GM15510 (cell line): ENCODE data around the gene ADAT2.

Experiments
- POLR2A ChIP-seq: IDR thresholded peaks from 3 replicates; pipeline ENCODE4 v1.6.1; 2011; ENCODE audit warnings: borderline replicate concordance; ENCODE audit not compliant: insufficient read length; ENCODE audit errors: extremely low read depth

Gene ADAT2

GRCh38 chr6:143449082-143449713 lies 1.3 kb downstream of the ADAT2 start:
- TF ChIP-seq POLR2A: no peak

GRCh38 chr6:143443096-143443495 lies 7.4 kb downstream of the ADAT2 start:
- TF ChIP-seq POLR2A: no peak

DNA sequence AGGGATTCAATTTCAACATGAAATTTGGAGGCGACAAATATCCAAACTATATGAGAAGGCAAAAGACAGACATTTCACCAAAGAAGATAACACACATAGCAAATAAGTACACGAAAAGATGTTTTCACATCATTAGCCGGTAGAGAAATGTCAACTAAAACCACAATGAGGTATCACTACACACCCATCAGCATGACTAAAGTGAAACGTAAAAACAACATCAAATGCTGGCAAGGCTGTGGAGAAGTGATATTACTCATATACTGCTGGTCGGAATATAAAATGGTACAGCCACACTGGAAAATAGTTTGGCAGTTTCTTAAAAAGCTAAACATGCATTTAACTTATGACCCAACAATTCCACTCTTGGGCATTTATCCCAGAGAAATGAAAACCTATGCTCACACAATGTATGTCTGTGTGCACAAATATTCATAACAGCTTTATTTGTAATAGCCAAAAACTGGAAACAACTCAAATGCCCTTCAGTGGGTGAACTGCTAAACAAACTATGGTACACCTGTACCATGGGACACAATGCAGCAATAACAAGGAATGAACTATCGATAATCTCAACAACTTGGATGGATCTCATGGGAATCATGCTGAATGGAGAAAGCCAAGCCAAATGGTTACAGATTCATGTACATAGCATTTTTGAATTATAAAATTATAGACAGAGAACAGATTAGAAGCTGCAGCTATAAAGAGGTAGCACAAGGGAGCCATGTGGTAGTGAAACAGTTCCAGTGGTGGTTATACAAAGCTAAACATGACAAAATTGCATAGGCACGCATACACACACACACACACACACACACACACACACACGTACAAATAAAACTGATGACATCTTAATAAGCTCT lies 8.6 kb downstream of the ADAT2 start:
- TF ChIP-seq POLR2A: no peak

GRCh38 chr6:143441010-143441409 lies 9.5 kb downstream of the ADAT2 start:
- no peak for TF ChIP-seq POLR2A

DNA sequence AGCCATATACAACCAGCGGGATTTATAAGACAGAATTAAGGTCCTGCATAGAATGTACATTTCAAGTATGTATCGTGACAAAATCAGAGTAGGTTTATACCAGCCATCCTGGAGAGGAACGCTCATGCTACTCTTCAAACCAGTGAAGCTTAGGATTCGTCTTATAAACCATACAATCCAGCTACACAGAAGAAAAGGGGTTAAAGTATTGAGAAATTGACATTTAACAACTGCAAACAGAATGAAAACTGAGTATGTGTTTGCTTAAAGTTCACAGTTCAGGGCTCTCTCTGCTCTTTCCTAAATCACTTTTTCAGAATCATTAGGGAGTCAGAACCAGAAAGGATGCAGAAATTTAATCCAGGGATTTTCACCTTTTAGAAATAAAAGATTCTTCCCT lies 17.9 kb downstream of the ADAT2 start:
- no peak for TF ChIP-seq POLR2A

DNA sequence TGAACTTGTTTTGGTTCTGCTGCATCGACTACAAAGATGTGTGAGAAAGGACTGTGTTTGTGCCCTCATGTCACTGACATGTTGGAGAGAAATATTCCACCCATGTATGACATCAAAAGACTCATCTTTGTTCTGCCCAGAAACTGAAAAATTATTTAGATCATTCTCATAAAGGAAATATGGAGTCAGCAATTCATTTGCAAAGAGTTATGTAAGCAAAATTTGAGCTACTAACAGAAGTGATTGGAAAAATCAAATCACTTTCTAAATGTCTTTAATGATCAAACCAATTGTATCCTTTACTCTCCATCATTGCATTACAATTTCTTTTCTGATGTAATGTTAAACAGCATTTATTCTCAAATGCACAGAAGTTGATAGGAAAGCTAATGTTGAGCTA lies 19.3 kb downstream of the ADAT2 start:
- no peak for TF ChIP-seq POLR2A

GRCh38 chr6:143429970-143430369 lies 20.5 kb downstream of the ADAT2 start:
- no peak for TF ChIP-seq POLR2A

- TF ChIP-seq POLR2A: no peak
These were observed 23.2 kb downstream of the ADAT2 start for GRCh38 chr6:143427109-143427817.

DNA sequence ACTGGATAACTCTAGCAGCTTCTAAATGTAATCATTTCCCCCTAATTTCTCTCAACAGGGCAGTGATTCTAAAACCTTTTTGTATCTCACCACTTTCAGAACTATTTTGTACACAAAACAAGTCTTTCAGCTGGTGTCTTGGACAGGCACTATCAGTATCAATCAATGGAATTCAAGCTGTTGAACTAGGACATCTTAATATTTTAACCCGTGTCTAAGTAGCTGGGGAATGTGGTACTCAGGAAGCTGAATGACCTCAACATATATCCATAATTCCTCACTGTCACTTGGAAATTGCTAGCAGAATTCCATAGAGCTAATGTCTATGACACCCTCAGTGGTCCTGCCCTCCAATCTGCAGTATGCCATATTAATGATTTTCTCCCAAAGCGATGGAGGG lies 24.5 kb downstream of the ADAT2 start:
- TF ChIP-seq POLR2A: no peak

DNA sequence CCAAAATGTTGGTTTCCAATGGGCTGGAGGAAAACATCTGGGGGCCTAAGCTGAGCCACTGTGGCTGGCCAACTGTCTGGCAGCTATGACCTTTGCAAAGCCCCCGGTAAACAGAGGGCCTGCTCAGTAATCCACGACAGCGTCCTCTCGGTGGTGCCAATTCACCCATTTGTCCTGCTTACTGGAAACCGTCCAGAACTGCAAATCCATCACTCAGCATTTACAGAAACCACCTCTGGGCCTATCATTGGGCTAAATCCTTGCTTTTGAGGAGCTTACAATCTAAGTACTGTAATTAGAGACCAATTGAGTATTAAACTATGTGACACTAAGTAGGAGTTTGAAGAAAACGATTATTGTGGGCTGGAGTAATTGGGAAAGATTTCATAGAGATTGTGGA lies 31.0 kb downstream of the ADAT2 start:
- no peak for TF ChIP-seq POLR2A

GRCh38 chr6:143414769-143415168 lies 35.7 kb downstream of the ADAT2 start:
- TF ChIP-seq POLR2A: no peak

DNA sequence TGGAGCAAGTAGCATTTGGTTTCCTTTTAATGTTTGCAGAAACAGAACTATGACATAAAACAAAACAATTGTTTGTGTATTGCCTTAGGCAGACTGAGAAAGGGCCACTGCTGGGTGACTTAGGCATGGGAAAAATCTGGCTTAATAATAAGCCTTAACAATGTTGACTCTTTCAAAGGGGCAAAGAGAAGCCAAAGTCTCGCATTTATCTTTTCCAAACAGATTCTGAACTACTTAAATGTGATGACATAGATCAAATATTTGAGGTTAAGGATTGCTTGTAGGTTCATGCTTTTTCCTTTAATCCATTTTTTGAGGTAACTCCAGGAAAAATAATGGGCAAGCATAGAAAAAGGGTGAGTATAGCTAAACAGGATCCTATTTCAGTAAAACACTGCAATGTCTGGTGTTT lies 39.6 kb downstream of the ADAT2 start:
- TF ChIP-seq POLR2A: no peak

DNA sequence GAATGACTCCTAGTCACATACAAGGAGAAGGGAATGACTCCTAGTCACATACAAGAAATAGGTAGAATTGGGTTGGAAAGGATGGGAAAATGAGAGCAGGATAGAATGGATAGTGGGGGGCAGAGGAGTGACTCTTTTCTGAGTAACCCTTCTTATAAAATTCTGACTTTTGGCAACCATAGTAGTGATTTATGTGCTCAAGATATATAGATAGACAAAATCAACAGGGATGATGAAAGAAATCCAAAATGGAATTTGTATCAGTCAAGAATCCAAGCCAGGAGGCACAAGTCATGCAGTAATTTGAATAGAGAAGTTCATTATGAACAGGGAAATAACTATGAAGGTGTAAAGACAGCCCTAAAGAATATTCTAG lies 41.7 kb downstream of the ADAT2 start:
- no peak for TF ChIP-seq POLR2A

DNA sequence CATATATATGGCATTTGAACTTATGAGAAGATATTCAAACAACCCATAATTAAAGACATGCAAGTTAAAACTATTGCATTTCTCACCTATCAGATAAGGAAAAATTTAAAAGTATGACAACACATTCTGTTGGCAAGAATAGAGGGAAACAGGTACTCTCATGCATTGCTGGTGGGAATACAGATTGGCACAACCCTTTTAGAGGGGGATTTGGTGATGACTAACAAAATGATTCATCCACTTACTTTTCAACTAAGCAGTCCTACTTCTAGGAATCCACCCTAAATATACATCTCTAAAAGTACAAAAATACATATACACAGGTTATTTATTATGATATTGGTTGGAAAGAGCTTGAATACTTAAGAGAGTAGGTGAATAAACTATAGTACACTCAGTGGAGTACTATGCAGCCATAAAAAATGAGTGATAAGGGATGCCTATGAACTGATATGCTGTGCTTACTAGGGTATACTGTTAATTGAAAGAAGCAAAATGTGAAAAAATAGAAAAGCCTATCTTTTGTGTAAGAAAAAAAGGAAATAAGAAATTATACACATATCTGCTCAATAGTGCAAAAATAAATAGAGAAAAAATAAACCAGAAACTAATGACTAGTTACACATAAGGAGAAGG lies 42.2 kb downstream of the ADAT2 start:
- TF ChIP-seq POLR2A: no peak

GRCh38 chr6:143406673-143407072 lies 43.8 kb downstream of the ADAT2 start:
- TF ChIP-seq POLR2A: no peak
